CD8-positive, alpha-beta memory T cell (primary cell): Measurements from ENCODE around the gene ELFN1. TPM values are rescaled to one million over a fixed set of nuclear protein-coding genes. Genes with fewer than 3 reads are reported as not detected.

Source experiments
- CTCF ChIA-PET: fragments of 350-600 bp; sonication (Branson Sonifier 250); formaldehyde crosslinking; loops from one replicate; lab custom pipeline; 2021; ENCODE audit warnings: antibody characterized with exemption; lab: Charles Lee
- POLR2A ChIA-PET: fragments of 350-600 bp; sonication (Branson Sonifier 250); formaldehyde crosslinking; loops from one replicate; lab custom pipeline; 2021; ENCODE audit warnings: antibody characterized with exemption; lab: Charles Lee
- DNase-seq, 5 donors: peaks; one replicate each; pipeline versions ENCODE4 v3.0.0 to v3.0.0-alpha.2; 2020 to 2022; ENCODE audit warnings: mixed read lengths in 1 of 5
- H3K27ac ChIP-seq: one replicate; pipeline ENCODE4 v1.7.0; 2013; ENCODE audit warnings: low read depth, mild to moderate bottlenecking, low read length, moderate library complexity
- H3K27me3 ChIP-seq: 2 replicates; pipeline ENCODE4 v1.7.0; 2013; ENCODE audit warnings: low read length, mild to moderate bottlenecking; ENCODE audit not compliant: insufficient read depth, poor library complexity, severe bottlenecking
- H3K36me3 ChIP-seq: 2 replicates; pipeline ENCODE4 v1.7.0; 2013; ENCODE audit warnings: mild to moderate bottlenecking, low read length, moderate library complexity; ENCODE audit not compliant: insufficient read depth
- H3K4me1 ChIP-seq: 2 replicates; pipeline ENCODE4 v1.7.0; 2013; ENCODE audit warnings: mild to moderate bottlenecking, low read length, moderate library complexity; ENCODE audit not compliant: insufficient read depth
- H3K4me3 ChIP-seq: 2 replicates; pipeline ENCODE4 v1.7.0; 2013; ENCODE audit warnings: mild to moderate bottlenecking, low read length
- H3K9me3 ChIP-seq: 2 replicates; pipeline ENCODE4 v1.7.0; 2013; ENCODE audit warnings: mild to moderate bottlenecking, low read length
- H3K27ac Mint-ChIP-seq, 8 donors: one replicate each; pipeline ENCODE4 v1.8.0; 2020 to 2021; ENCODE audit warnings: mixed read lengths in 8 of 8, mild to moderate bottlenecking in 6 of 8, inconsistent platforms in 3 of 8, moderate library complexity in 3 of 8
- H3K27me3 Mint-ChIP-seq, 2 donors: one replicate each; pipeline ENCODE4 v1.8.0; 2020 to 2021; ENCODE audit warnings: mixed read lengths in 2 of 2, mild to moderate bottlenecking in 1 of 2, moderate library complexity in 1 of 2
- H3K36me3 Mint-ChIP-seq, 3 donors: one replicate each; pipeline ENCODE4 v1.8.0; 2020 to 2021; ENCODE audit warnings: mixed read lengths in 3 of 3, inconsistent platforms in 1 of 3, mild to moderate bottlenecking in 1 of 3
- H3K4me1 Mint-ChIP-seq, 3 donors: one replicate each; pipeline ENCODE4 v1.8.0; 2020 to 2021; ENCODE audit warnings: mixed read lengths in 3 of 3, inconsistent platforms in 1 of 3, mild to moderate bottlenecking in 1 of 3
- H3K4me3 Mint-ChIP-seq, 7 donors: one replicate each; pipeline ENCODE4 v1.8.0; 2020 to 2021; ENCODE audit warnings: mixed read lengths in 7 of 7, mild to moderate bottlenecking in 6 of 7, moderate library complexity in 4 of 7, inconsistent platforms in 2 of 7
- H3K9me3 Mint-ChIP-seq, 5 donors: one replicate each; pipeline ENCODE4 v1.8.0; 2020 to 2022; ENCODE audit warnings: mixed read lengths in 5 of 5, mild to moderate bottlenecking in 3 of 5, moderate library complexity in 2 of 5, inconsistent platforms in 1 of 5
- polyA plus RNA-seq: library from polyadenylated mRNA; unstranded; fragments of 300-500 nt; fragmentation: Illumina TruSeq; gene quantifications from one replicate; pipeline ENCODE4 v1.2.3, GENCODE V29; 2021
- total RNA-seq, 2 experiments: library from RNA; stranded (reverse); gene quantifications; one replicate each; pipeline ENCODE4 v1.2.3, GENCODE V29; 2021

ELFN1 gene
- total and polyA plus RNA-seq, 3 experiments from 2014 or later, result 0.15 to 0.22 (median 0.20) TPM

- Histone ChIP-seq H3K27me3 (no peaks in the 10 kb centered on the region), H3K4me1 (no peaks in the 10 kb centered on the region), H3K4me3 (no peak overlapping the region), H3K36me3 (no peaks in the 10 kb centered on the region), H3K9me3 (no peaks in the 10 kb centered on the region), H3K27ac (no peak overlapping the region)
- Mint-ChIP-seq H3K27me3 (peaks cover 5 to 28% of the 10 kb centered on the region in 2 donors), H3K4me1 (peaks cover 8 to 15% (median 10%) of the 10 kb centered on the region in 3 donors), H3K4me3 (peak overlapping the region in 1 of 7 donors; percentile 40), H3K36me3 (peaks cover 0 to 2% (median 0%) of the 10 kb centered on the region in 3 donors), H3K9me3 (no peaks in the 10 kb centered on the region), H3K27ac (no peak overlapping the region)
- ChIA-PET POLR2A (no interaction called here), CTCF (no interaction called here)
- DNase-seq, result no peak
Measured at GRCh38 chr7:1733908-1734730, 64.0 kb downstream of the ELFN1 start.

GRCh38 chr7:1735262-1735661, 65.2 kb downstream of the ELFN1 start:
- H3K36me3 Mint-ChIP-seq, result peaks cover 0 to under 1% (median 0%) of the 10 kb centered on the region in 3 donors
- H3K4me3 ChIP-seq, result no peak overlapping the region
- ChIA-PET POLR2A (no interaction called here), CTCF (no interaction called here)
- peaks cover 8 to 18% (median 10%) of the 10 kb centered on the region in 3 donors for H3K4me1 Mint-ChIP-seq
- H3K27me3 Mint-ChIP-seq, result peaks cover 5 to 28% of the 10 kb centered on the region in 2 donors
- H3K27me3 ChIP-seq, result no peaks in the 10 kb centered on the region
- no peaks in the 10 kb centered on the region for H3K9me3 ChIP-seq
- no peak overlapping the region for H3K27ac ChIP-seq
- no peaks in the 10 kb centered on the region for H3K9me3 Mint-ChIP-seq
- no peaks in the 10 kb centered on the region for H3K36me3 ChIP-seq
- no peak overlapping the region for H3K4me3 Mint-ChIP-seq
- H3K27ac Mint-ChIP-seq, result no peak overlapping the region
- no peaks in the 10 kb centered on the region for H3K4me1 ChIP-seq
- no peak for DNase-seq

DNA sequence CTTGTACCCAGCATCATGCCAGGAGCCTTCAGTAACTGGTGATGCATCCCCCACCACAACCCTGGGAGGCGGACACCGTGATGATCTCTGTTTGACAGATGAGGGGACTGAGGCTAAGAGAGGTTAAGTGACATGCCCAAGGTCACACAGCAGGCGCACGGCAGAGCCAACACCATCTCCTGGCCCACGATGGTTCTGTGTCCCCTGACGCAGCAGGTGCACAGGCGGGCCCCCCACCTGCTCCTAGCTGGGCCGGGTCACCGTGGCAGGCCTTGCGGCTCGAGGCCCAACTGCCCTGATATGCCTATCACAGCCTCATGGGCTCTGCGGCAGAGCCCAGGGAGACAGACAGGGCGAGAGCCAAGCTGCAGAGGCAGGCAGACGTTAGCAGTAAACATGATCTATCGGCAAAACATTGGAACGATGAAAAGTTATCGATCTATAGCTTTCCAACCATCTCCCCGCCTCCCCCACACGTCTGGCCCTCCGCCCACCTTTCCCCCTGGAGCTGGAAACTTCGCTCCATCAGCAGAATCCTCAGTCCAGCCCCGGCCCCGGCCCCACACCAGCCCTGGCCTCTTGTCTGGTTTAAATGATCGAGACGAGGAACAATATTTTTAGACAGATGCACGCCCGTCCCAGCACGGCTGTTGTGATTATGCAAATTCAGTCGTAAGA, 65.9 kb downstream of the ELFN1 start:
- no peaks in the 10 kb centered on the region for H3K4me1 ChIP-seq
- Mint-ChIP-seq H3K36me3 (no peaks in the 10 kb centered on the region), H3K4me1 (peaks cover 8 to 18% (median 10%) of the 10 kb centered on the region in 3 donors), H3K9me3 (no peaks in the 10 kb centered on the region), H3K27ac (peak overlapping the region in 2 of 8 donors; percentile 7 to 22), H3K4me3 (no peak overlapping the region), H3K27me3 (peaks cover 5 to 26% of the 10 kb centered on the region in 2 donors)
- H3K9me3 ChIP-seq, result no peaks in the 10 kb centered on the region
- no peak overlapping the region for H3K27ac ChIP-seq
- no peaks in the 10 kb centered on the region for H3K27me3 ChIP-seq
- no peak overlapping the region for H3K4me3 ChIP-seq
- CTCF ChIA-PET, result no interaction called here
- no peak for DNase-seq
- POLR2A ChIA-PET, result no interaction called here
- no peaks in the 10 kb centered on the region for H3K36me3 ChIP-seq

DNA sequence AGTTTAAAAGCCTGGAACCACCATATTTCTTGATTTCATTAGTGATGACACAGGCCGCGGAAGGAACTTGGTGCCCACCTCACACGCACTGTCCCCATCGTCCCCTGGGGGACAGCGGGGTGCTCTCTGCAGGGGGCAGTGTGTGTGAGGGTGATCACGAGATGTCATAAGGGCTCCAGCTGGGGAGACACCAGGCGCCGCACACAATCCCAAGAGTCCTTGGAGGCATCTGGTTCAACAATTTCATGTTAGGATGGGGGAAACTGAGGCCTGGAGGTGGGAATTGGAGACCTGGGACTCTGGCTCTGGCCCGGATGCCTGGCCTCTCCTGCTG, 66.4 kb downstream of the ELFN1 start:
- H3K27ac ChIP-seq, result no peak overlapping the region
- peaks cover 3% of the 10 kb centered on the region for H3K4me1 ChIP-seq
- Mint-ChIP-seq H3K27me3 (peaks cover 5 to 21% of the 10 kb centered on the region in 2 donors), H3K4me3 (no peak overlapping the region), H3K36me3 (no peaks in the 10 kb centered on the region), H3K9me3 (no peaks in the 10 kb centered on the region), H3K4me1 (peaks cover 10 to 22% (median 12%) of the 10 kb centered on the region in 3 donors), H3K27ac (peak overlapping the region in 2 of 8 donors; percentile 7 to 22)
- ChIA-PET CTCF (no interaction called here), POLR2A (interaction anchor here (0.5 kb wide), 1 partner anchor 309 kb away, joined by 5 read pairs; no protein-coding TSS in a partner anchor)
- DNase-seq, result no peak
- H3K36me3 ChIP-seq, result no peaks in the 10 kb centered on the region
- no peaks in the 10 kb centered on the region for H3K27me3 ChIP-seq
- no peaks in the 10 kb centered on the region for H3K9me3 ChIP-seq
- H3K4me3 ChIP-seq, result no peak overlapping the region

GRCh38 chr7:1736830-1737229, 66.8 kb downstream of the ELFN1 start:
- no peak for DNase-seq
- Mint-ChIP-seq H3K36me3 (no peaks in the 10 kb centered on the region), H3K27me3 (peaks cover 5 to 20% of the 10 kb centered on the region in 2 donors), H3K4me3 (no peak overlapping the region), H3K4me1 (peaks cover 13 to 26% (median 16%) of the 10 kb centered on the region in 3 donors), H3K9me3 (no peaks in the 10 kb centered on the region), H3K27ac (no peak overlapping the region)
- no peaks in the 10 kb centered on the region for H3K27me3 ChIP-seq
- CTCF ChIA-PET, result no interaction called here
- H3K36me3 ChIP-seq, result no peaks in the 10 kb centered on the region
- no peak overlapping the region for H3K27ac ChIP-seq
- POLR2A ChIA-PET, result interaction anchor here (0.5 kb wide), 1 partner anchor 308 kb away, joined by 5 read pairs; no protein-coding TSS in a partner anchor
- no peak overlapping the region for H3K4me3 ChIP-seq
- peaks cover 7% of the 10 kb centered on the region for H3K4me1 ChIP-seq
- no peaks in the 10 kb centered on the region for H3K9me3 ChIP-seq

DNA sequence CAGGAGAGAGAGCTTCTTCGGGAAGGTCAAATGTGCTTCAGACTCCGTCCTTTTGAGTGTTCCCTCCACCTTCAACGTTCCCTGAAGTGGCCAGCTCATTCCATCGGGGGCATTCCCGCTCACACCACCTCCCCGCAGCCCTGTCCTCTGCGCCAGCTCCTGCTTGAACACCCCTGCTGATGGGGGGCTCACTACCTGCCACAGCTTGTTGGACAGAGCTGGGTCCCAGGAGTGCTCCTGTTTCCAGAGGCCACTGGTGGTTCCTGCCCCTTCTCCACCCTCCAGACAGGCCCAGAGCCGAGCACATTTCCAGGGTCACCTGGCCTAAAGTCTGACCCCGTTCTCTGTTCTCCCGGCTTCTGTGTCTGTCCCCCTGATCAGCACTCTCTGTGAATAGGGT, 67.4 kb downstream of the ELFN1 start:
- POLR2A ChIA-PET, result no interaction called here
- peaks cover 14% of the 10 kb centered on the region for H3K4me1 ChIP-seq

DNA sequence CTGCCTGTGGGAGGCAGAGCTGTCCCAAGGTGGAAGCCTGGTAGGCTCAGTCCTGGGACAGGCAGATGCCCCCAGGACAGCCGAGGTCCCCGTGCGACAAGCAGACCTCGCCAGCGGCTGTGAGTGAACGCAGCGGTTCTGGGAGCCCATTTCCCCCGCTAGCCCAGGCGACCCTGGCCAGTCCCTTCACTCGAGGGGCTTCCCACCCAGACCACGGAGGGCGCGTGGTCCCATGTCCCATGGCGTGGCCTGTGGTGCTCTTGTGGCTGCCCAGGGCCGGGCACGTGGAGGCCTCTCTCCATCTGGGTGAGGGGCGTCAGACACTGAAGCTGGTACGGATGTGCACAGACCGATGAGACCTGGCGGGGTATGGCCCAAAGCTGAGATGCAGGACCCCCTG, 67.9 kb downstream of the ELFN1 start:
- Histone ChIP-seq H3K9me3 (no peaks in the 10 kb centered on the region), H3K27ac (no peak overlapping the region), H3K27me3 (no peaks in the 10 kb centered on the region), H3K4me3 (no peak overlapping the region), H3K4me1 (peaks cover 18% of the 10 kb centered on the region), H3K36me3 (no peaks in the 10 kb centered on the region)
- DNase-seq, result no peak
- H3K27ac Mint-ChIP-seq, result peak overlapping the region in 2 of 8 donors; percentile 6 to 26
- H3K9me3 Mint-ChIP-seq, result no peaks in the 10 kb centered on the region
- CTCF ChIA-PET, result interaction anchor here (1.3 kb wide), 1 partner anchor 21 kb away, joined by 4 read pairs; no protein-coding TSS in a partner anchor
- peaks cover 0 to 12% of the 10 kb centered on the region in 2 donors for H3K27me3 Mint-ChIP-seq
- no peak overlapping the region for H3K4me3 Mint-ChIP-seq
- POLR2A ChIA-PET, result no interaction called here
- no peaks in the 10 kb centered on the region for H3K36me3 Mint-ChIP-seq
- H3K4me1 Mint-ChIP-seq, result peaks cover 19 to 36% (median 21%) of the 10 kb centered on the region in 3 donors

More for the DNA sequence above, 67.4 kb downstream of the ELFN1 start:
- H3K27ac Mint-ChIP-seq, result no peak overlapping the region
- H3K9me3 ChIP-seq, result no peaks in the 10 kb centered on the region
- H3K9me3 Mint-ChIP-seq, result no peaks in the 10 kb centered on the region
- peaks cover 2 to 13% of the 10 kb centered on the region in 2 donors for H3K27me3 Mint-ChIP-seq
- no peaks in the 10 kb centered on the region for H3K36me3 ChIP-seq
- no peaks in the 10 kb centered on the region for H3K36me3 Mint-ChIP-seq
- DNase-seq, result no peak
- H3K27ac ChIP-seq, result no peak overlapping the region
- CTCF ChIA-PET, result no interaction called here
- H3K4me1 Mint-ChIP-seq, result peaks cover 15 to 31% (median 18%) of the 10 kb centered on the region in 3 donors
- H3K27me3 ChIP-seq, result no peaks in the 10 kb centered on the region
- H3K4me3 ChIP-seq, result no peak overlapping the region
- no peak overlapping the region for H3K4me3 Mint-ChIP-seq

DNA sequence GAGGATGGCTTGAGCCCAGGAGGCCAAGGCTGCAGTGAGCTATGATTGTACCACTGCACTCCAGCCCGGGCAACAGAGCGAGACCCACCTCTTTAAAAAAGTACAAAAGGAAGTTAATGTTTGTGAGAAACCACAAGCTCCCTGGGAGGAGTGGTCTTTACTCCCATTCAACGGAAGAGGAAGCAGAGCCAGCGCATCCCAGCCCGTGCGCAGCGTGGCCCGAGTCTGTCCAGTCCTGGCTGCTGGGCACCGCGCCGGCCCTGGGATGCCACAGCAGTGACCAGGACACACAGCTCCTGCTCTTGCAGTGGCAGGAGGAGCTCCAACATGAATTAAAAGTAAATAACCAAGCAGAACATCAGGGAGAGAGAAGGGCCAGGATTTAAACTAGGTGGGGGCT, 68.4 kb downstream of the ELFN1 start:
- Mint-ChIP-seq H3K4me3 (peak overlapping the region in 5 of 7 donors; percentile 18 to 59 (median 47)), H3K27ac (peak overlapping the region in 5 of 8 donors; percentile 6 to 64 (median 17)), H3K36me3 (no peaks in the 10 kb centered on the region), H3K27me3 (peaks cover 0 to 10% of the 10 kb centered on the region in 2 donors), H3K4me1 (peaks cover 19 to 33% (median 19%) of the 10 kb centered on the region in 3 donors), H3K9me3 (no peaks in the 10 kb centered on the region)
- no peak overlapping the region for H3K4me3 ChIP-seq
- no peaks in the 10 kb centered on the region for H3K36me3 ChIP-seq
- no peaks in the 10 kb centered on the region for H3K27me3 ChIP-seq
- H3K9me3 ChIP-seq, result no peaks in the 10 kb centered on the region
- no peak overlapping the region for H3K27ac ChIP-seq
- peaks cover 21% of the 10 kb centered on the region for H3K4me1 ChIP-seq
- POLR2A ChIA-PET, result no interaction called here
- DNase-seq, result no peak
- CTCF ChIA-PET, result interaction anchor here (1.3 kb wide), 1 partner anchor 20 kb away, joined by 4 read pairs; no protein-coding TSS in a partner anchor
